Right cardiac atrium (tissue), 5 donors: ENCODE measurements around the gene RHOA. TPM values are rescaled to one million over a fixed set of nuclear protein-coding genes. Genes with fewer than 3 reads are reported as not detected.
A peak's percentile ranks its signal among the peaks of the same experiment; 100 is the strongest.
"Not testable (repeated sequence)": the region's sequence is repeated elsewhere in the genome, so short reads cannot be mapped to it uniquely, and the experiment has no call there.

ENCODE experiments used
- ATAC-seq, 2 donors: fragments of 200-7000 bp; cut with Tn5 transposase; one replicate each; pipeline versions ENCODE4 v1.8.0 to v1.9.1; 2020; ENCODE audit warnings: moderate library complexity in 2 of 2, mild to moderate bottlenecking in 1 of 2
- DNase-seq, 3 donors: peaks; one replicate each; pipeline ENCODE4 v3.0.0-alpha.2; 2020
- H3K27ac ChIP-seq: one replicate; pipeline ENCODE4 v1.5.1; 2013; ENCODE audit warnings: mild to moderate bottlenecking, low read length, control low read depth, moderate library complexity
- H3K27me3 ChIP-seq: one replicate; pipeline ENCODE4 v1.6.1; 2013; ENCODE audit not compliant: control insufficient read depth, insufficient read depth
- H3K4me1 ChIP-seq: one replicate; pipeline ENCODE4 v1.6.1; 2013; ENCODE audit warnings: low read length; ENCODE audit not compliant: control insufficient read depth, insufficient read depth
- H3K4me3 ChIP-seq: one replicate; pipeline ENCODE4 v1.5.1; 2013; ENCODE audit warnings: low read length, control low read depth
- H3K9me3 ChIP-seq: one replicate; pipeline ENCODE4 v1.6.1; 2013; ENCODE audit warnings: low read length; ENCODE audit not compliant: control insufficient read depth
- WGBS: extraction: QIAGEN DNeasy Blood & Tissue Kit; methylation state at CpG from one replicate; pipeline ENCODE4 v1.1.7; 2013; 5-methylcytosine and 5-hydroxymethylcytosine counted together
- intact Hi-C, 4 donors: fragments of 100-400 bp; cut with DNase I; formaldehyde crosslinking; loops; one replicate each; pipeline versions ENCODE4 v1.11.0 to v1.14.0; 2022 to 2023
- polyA plus RNA-seq: library from polyadenylated mRNA; stranded (reverse); fragments of 200-250 nt; gene quantifications from one replicate; pipeline ENCODE4 v1.2.3, GENCODE V29; 2013
- total RNA-seq, 4 donors: library from RNA; stranded (reverse); fragmentation: NEBNext Ultra II Directional; extraction: Animal tissue kit (Norgen Biotek cat#: 25700); gene quantifications; one replicate each; pipeline ENCODE4 v1.2.1, GENCODE V29; 2021
- donor health status: healthy with polysubstance abuse.
- donor health status: DM: no; HTN: yes; CAD: no.
- donor health status: DM: no; HTN: no; CAD: no.
- donor health status: DM: no; HTN: yes; CAD: no; lungs with severe emphysema.
- donor health status: DM: yes; HTN: yes; CAD: no.

The RHOA gene
- total and polyA plus RNA-seq, 5 donors: 142 to 310 (median 263) TPM

DNA sequence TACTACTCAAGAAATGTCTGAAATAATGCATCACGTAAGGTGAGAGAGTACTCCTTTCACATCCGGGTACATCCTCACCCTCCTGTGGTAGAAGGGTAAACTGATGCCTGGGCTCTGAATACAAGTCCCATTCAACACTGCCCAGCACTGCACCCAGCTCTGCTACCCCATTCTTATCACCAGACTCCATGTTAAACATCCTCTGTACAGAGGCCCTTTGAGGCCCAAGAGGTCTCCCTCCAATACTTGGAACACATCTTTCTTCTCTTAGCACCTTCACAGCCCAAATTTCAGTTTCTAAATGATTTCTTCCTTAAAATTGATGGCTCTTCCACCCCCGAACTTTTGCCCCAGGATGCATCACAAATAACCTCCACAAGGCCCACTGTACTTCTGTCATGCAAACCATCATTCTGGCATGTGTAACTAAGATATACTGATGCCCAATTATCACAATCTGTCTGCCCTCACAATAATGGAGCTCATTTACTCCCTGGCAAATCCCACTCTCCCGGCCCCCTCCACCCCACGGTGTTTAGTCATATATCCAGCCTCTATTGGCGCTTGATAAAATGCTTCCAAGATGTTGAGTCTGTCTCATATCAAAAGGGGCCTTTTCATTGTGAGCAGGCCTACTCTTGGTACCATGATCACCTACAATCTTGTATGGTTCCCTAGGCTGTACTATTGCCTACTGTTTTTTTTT, 41.0 kb downstream of the RHOA start:
- DNase-seq (peak in 1 of 3 donors; percentile 11), ATAC-seq (peak; percentile 7 to 28)
- no peaks in the 10 kb centered on the region for H3K27me3 ChIP-seq
- no peaks in the 10 kb centered on the region for H3K4me1 ChIP-seq
- 85% methylated on average over 6 of the region's 6 CpGs for WGBS
- intact Hi-C loops: no loop called here
- no peak overlapping the region for H3K27ac ChIP-seq
- H3K9me3 ChIP-seq: no peaks in the 10 kb centered on the region
- no peak overlapping the region for H3K4me3 ChIP-seq

DNA sequence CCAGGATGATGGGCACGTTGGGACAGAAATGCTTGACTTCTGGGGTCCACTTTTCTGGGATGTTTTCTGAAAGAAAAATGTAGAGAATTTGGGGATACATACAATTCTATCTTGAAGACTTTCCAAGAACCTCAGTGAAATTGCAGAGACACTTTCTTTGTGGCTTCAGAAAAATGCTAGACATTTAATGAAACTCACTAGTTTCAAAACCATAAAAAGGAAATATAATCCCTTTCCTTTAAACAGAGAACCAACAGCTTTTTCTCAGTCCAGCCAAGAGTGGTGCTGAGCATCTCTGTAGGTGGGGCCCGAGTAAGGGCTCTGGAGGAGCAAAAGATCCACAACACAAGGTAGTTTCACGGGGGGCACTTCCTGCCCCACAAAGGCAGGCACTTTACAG, 49.2 kb downstream of the RHOA start:
- ATAC-seq: no peak
- Histone ChIP-seq H3K27ac (no peak overlapping the region), H3K4me1 (no peaks in the 10 kb centered on the region), H3K27me3 (no peaks in the 10 kb centered on the region), H3K9me3 (no peaks in the 10 kb centered on the region), H3K4me3 (no peak overlapping the region)
- DNase-seq: no peak
- intact Hi-C loops: no loop called here
- 78% methylated on average over 3 of the region's 3 CpGs for WGBS

DNA sequence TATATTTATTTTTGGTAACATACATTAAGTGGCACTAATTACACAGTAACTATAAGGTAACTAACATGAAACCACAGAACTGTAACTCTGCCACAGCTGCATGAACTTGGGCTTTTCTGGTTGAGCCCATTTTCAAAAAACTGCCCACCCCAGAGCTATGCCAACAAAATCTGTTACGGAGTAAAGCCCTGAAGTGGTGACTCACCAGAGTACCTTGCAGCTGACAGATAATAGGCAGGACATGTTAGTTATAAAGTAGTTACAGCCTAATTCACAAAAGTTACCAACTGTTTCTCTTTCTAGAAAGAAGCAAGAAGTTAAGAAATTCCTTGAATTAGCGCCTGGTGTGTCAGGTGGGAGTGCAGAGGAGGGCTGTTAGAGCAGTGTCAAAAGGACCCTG, 52.2 kb downstream of the RHOA start:
- ATAC-seq (no peak), DNase-seq (no peak)
- H3K27me3 ChIP-seq: no peaks in the 10 kb centered on the region
- no peak overlapping the region for H3K4me3 ChIP-seq
- intact Hi-C loops: loop anchor here in 2 of 4 donors (5.0 to 10.0 kb wide), 2 partner anchors 45 to 53 kb away; partner anchors contain the start of genes RHOA (in 1 of the 2) and TCTA (in 1 of the 2)
- no peak overlapping the region for H3K27ac ChIP-seq
- peaks cover 4% of the 10 kb centered on the region for H3K4me1 ChIP-seq
- WGBS: 76% methylated on average over 2 of the region's 2 CpGs
- H3K9me3 ChIP-seq: no peaks in the 10 kb centered on the region

DNA sequence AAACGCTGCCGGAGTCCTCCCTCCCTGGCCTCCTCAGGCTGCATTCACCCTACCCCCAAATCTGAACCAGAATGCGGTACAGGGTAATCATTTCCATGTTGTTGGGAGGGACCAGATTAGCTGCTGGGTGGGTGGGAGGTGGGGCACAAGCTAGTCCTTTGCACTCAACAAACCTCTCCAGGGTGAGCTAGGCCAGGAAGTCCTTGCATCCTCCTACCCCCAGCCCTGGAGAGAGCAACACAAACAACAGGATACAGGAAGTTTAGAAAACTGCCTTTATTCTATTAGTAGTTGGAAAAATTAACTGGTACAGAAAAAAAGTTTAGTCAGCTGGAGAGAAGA, 52.9 kb downstream of the RHOA start:
- Histone ChIP-seq H3K27ac (peak overlapping the region; percentile 93), H3K4me3 (peak overlapping the region; percentile 68), H3K4me1 (peaks cover 4% of the 10 kb centered on the region), H3K27me3 (no peaks in the 10 kb centered on the region), H3K9me3 (no peaks in the 10 kb centered on the region)
- ATAC-seq (peak; percentile 10 to 35), DNase-seq (no peak)
- intact Hi-C loops: loop anchor here in 2 of 4 donors (5.0 to 10.0 kb wide), 2 partner anchors 46 to 53 kb away; partner anchors contain the start of genes RHOA (in 1 of the 2) and TCTA (in 1 of the 2)
- 21% methylated on average over 3 of the region's 3 CpGs for WGBS

DNA sequence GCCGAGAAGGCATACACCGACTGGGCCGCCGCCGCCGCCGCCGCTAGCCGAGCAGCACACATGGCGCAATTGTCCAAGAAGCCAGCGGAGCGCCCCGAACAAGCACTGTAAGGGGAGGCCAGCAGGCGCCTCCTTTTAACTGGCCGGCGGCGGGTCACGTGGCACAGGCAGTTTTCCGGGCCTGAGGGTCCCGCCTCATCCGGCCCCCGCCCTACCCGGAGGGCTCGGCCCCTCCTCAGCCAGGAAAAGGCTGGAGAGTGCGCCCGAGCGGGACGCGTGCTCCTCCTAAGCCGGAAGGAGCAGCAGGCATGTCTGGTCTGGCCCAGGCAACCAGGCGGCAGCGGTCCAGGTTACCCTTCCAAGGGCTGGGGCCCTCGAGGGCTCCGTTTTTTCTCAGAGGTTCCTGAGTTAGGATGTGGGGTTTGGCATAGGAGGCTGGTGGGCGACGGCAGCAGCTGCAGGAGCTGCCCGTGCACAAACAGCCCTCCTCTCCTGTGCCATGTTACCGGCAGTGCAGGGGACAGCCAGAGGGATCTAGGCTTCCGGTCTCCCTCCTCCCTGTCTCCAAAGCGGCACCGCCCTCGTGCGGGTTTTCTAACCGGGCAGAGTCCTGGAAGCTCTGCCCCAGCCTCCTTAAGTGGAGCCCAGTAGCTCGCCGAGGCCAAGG, 53.4 kb downstream of the RHOA start, which contains the start of gene GPX1:
TSS of gene GPX1 (minus strand) at position 137 of the 667 bp plus-strand sequence. CDS start at position 62, 75 bp downstream.
- ATAC-seq (peak; percentile 96 to 97), DNase-seq (peak; percentile 97 to 99 (median 98))
- 1% methylated on average over 39 of the region's 46 CpGs for WGBS
- Histone ChIP-seq H3K27me3 (no peaks in the 10 kb centered on the region), H3K9me3 (no peaks in the 10 kb centered on the region), H3K27ac (peak within 1 kb of the TSS; percentile 93), H3K4me1 (peaks cover 4% of the 10 kb centered on the region), H3K4me3 (peak within 1 kb of the TSS; percentile 68)
- intact Hi-C loops: loop anchor here in 2 of 4 donors (5.0 to 10.0 kb wide), 2 partner anchors 46 to 54 kb away; partner anchors contain the start of genes RHOA (in 1 of the 2) and TCTA (in 1 of the 2)

DNA sequence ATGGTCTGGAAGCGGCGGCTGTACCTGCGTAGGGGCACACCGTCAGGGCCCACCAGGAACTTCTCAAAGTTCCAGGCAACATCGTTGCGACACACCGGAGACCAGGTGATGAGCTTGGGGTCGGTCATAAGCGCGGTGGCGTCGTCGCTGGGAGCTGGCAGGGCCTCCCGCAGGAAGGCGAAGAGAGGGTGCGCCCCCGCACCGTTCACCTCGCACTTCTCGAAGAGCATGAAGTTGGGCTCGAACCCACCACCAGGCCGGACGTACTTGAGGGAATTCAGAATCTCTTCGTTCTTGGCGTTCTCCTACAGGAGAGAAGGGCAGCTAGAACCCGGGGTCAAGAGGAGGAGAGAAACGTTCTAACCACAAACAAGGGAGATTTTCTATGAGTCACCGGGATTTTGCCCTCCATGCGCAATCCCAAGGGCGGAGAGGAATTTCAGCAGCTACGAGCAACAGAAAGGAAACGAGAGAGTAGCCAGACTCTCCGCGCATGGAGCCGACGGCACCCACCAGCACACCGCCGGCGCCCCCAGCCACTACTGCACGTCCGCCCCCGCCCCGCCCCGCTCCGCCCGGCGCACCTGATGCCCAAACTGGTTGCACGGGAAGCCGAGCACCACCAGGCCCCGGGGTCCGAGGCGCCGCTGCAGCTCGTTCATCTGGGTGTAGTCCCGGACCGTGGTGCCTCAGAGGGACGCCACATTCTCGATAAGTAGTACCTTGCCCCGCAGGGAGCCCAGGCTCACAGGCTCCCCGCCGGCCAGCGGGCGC, 54.1 kb downstream of the RHOA start:
- not testable (repeated sequence) for H3K4me1 ChIP-seq, H3K27me3 ChIP-seq, H3K9me3 ChIP-seq
- peak overlapping the region; percentile 68 for H3K4me3 ChIP-seq
- H3K27ac ChIP-seq: peak overlapping the region; percentile 45
- 8% methylated on average over 63 of the region's 63 CpGs for WGBS
- DNase-seq (peak; percentile 60 to 82 (median 82)), ATAC-seq (peak; percentile 35 to 68)
- intact Hi-C loops: loop anchor here in 2 of 4 donors (5.0 to 10.0 kb wide), 2 partner anchors 47 to 55 kb away; partner anchors contain the start of genes RHOA (in 1 of the 2) and TCTA (in 1 of the 2)

DNA sequence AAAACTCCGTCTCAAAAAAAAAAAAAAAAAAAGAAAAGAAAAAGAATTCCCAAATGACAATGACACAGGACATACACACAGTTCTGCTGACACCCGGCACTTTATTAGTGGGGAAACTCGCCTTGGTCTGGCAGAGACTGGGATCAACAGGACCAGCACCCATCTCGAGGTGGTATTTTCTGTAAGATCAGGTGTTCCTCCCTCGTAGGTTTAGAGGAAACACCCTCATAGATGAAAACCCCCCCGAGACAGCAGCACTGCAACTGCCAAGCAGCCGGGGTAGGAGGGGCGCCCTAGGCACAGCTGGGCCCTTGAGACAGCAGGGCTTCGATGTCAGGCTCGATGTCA, 54.7 kb downstream of the RHOA start:
- ATAC-seq: not testable (repeated sequence)

DNA sequence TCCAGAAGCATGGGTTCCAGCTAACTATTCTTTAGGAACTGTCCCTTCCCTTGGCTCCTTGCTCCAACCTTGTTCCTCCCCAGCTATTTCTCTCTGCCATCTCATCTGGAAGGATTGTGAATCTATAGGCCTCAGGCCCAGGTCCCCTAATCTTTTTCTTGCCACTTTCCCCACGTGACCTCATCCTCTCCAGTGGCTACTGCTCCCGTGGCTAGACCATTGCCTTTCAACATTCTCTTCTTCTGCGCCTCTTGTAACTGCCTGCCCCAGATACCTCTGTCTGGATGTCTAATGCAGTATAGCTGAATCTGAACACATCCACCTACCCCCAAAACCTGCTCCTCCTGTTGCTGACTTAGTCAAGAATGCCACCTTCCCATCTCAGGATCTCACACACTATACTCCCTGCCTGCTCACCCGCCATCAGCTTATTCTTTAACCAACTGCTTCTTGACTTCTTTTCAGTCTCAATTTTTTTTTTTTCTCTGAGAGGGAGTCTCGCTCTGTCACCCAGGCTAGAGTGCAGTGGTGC, 58.8 kb downstream of the RHOA start:
- H3K27ac ChIP-seq: no peak overlapping the region
- H3K4me1 ChIP-seq: peaks cover 4% of the 10 kb centered on the region
- no peak overlapping the region for H3K4me3 ChIP-seq
- 74% methylated on average over 5 of the region's 5 CpGs for WGBS
- DNase-seq (peak in 1 of 3 donors; percentile 14), ATAC-seq (no peak)
- no peaks in the 10 kb centered on the region for H3K9me3 ChIP-seq
- intact Hi-C loops: loop anchor here in 1 of 4 donors (10.0 kb wide), 1 partner anchor 52 kb away; no protein-coding TSS in a partner anchor
- H3K27me3 ChIP-seq: no peaks in the 10 kb centered on the region

More for the DNA sequence above, 54.7 kb downstream of the RHOA start:
- not testable (repeated sequence) for H3K9me3 ChIP-seq, H3K4me1 ChIP-seq, H3K27me3 ChIP-seq, DNase-seq
- 34% methylated on average over 10 of the region's 10 CpGs for WGBS
- Histone ChIP-seq H3K27ac (peak overlapping the region; percentile 45), H3K4me3 (peak overlapping the region; percentile 68)
- intact Hi-C loops: loop anchor here in 2 of 4 donors (5.0 to 10.0 kb wide), 2 partner anchors 48 to 55 kb away; partner anchors contain the start of genes RHOA (in 1 of the 2) and TCTA (in 1 of the 2)

DNA sequence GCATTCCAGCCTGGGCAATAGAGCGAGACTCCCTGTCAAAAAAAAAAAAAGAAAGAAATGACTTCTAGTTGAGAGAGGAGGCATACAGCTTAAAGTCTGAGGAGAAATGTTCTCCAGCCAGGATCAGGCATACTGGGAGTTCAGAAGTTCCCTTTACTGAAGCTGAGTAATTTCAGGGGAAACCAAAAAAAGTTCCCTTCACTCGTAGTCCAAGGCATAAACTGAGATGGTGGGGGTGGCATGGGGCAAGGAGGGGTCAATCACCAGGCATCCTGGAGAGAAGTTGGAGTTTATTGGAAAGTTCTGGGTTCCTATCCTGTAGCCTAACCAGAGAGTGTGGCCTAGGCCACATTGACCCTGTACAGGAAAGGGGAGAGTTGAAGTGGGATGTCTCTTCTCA, 59.5 kb downstream of the RHOA start:
- no peak overlapping the region for H3K4me3 ChIP-seq
- no peak for DNase-seq
- whole genome bisulfite sequencing: 70% methylated on average over 2 of the region's 2 CpGs
- peaks cover 4% of the 10 kb centered on the region for H3K4me1 ChIP-seq
- no peaks in the 10 kb centered on the region for H3K9me3 ChIP-seq
- H3K27me3 ChIP-seq: no peaks in the 10 kb centered on the region
- H3K27ac ChIP-seq: peak overlapping the region; percentile 26
- ATAC-seq: no peak
- intact Hi-C loops: loop anchor here in 1 of 4 donors (10.0 kb wide), 1 partner anchor 53 kb away; no protein-coding TSS in a partner anchor

DNA sequence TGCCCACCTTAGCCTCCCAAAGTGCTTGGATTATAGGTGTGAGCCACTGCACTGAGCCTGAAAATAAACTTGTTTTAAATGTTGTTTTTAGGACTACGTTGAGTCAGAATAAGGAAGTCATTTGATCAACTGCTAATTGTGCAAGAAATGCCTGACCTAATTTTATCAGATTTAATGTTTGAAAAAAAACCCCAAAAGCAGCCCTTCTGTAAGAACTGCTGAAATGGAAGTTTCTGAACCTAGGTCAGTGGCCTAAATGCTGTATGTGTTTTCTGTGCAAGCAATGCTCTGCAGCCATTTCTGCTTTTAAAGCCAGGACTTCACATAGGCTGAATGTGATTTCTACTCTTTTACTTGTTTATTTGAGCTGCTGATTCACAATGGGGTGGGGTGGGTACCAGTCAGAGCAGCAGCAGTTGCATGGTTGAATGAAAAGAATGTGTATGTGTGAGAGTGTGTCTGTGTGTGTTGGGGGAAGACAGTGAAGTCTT, 60.2 kb downstream of the RHOA start:
- 40% methylated on average over 1 of the region's 1 CpG for WGBS
- H3K27ac ChIP-seq: peak overlapping the region; percentile 7
- ATAC-seq (peak; percentile 9 to 14), DNase-seq (no peak)
- no peaks in the 10 kb centered on the region for H3K27me3 ChIP-seq
- intact Hi-C loops: loop anchor here in 1 of 4 donors (10.0 kb wide), 1 partner anchor 53 kb away; no protein-coding TSS in a partner anchor
- H3K4me3 ChIP-seq: no peak overlapping the region
- peaks cover 4% of the 10 kb centered on the region for H3K4me1 ChIP-seq
- H3K9me3 ChIP-seq: no peaks in the 10 kb centered on the region
